Rectal smooth muscle tissue (tissue), 1 donor: ENCODE measurements around the gene UQCRC1.

Experiments used
- H3K27ac ChIP-seq: one replicate; pipeline ENCODE4 v1.7.0; 2013; ENCODE audit warnings: low read depth, low read length, inconsistent platforms
- H3K27me3 ChIP-seq: one replicate; pipeline ENCODE4 v1.7.0; 2013; ENCODE audit warnings: low read length; ENCODE audit not compliant: control insufficient read depth, insufficient read depth
- H3K36me3 ChIP-seq: one replicate; pipeline ENCODE4 v1.7.0; 2013; ENCODE audit warnings: low read length; ENCODE audit not compliant: control insufficient read depth, insufficient read depth
- H3K4me1 ChIP-seq: one replicate; pipeline ENCODE4 v1.7.0; 2013; ENCODE audit warnings: low read length; ENCODE audit not compliant: control insufficient read depth, insufficient read depth
- H3K4me3 ChIP-seq: one replicate; pipeline ENCODE4 v1.7.0; 2013; ENCODE audit warnings: low read length
- H3K9ac ChIP-seq: one replicate; pipeline ENCODE4 v1.7.0; 2013; ENCODE audit warnings: low read length

UQCRC1 gene

DNA sequence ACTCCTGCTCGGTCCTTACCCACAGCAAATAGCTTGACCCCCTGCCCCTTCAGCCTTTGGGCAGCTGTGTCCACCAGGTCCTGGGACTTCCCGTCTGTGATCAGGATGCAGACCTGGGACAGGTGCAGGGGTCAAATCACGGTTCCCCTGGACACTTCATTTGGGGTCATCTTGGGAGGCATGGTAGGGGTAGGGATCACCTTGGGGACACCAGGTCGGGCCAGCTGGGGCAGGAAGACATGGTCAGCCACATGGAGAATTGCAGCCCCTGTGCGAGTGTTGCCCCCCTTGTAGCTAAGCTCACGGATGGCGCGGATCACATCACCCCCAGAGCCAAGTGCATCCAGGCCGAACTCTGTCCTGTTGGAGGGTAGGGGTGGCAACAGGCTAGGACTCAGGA is 16.1 kb downstream of the UQCRC1 start:
- Histone ChIP-seq H3K4me3 (no peak overlapping the region), H3K4me1 (peaks cover 9% of the 10 kb centered on the region), H3K9ac (no peak overlapping the region), H3K36me3 (peaks cover 1% of the 10 kb centered on the region), H3K27ac (no peak overlapping the region), H3K27me3 (peaks cover 7% of the 10 kb centered on the region)

- H3K4me3 ChIP-seq = no peak overlapping the region
- H3K9ac ChIP-seq = no peak overlapping the region
- H3K27me3 ChIP-seq = peaks cover 7% of the 10 kb centered on the region
- H3K36me3 ChIP-seq = no peaks in the 10 kb centered on the region
- no peak overlapping the region for H3K27ac ChIP-seq
- H3K4me1 ChIP-seq = peaks cover 7% of the 10 kb centered on the region
Measured at GRCh38 chr3:48592519-48593087, 16.8 kb downstream of the UQCRC1 start.

- Histone ChIP-seq H3K4me3 (no peak overlapping the region), H3K27me3 (peaks cover 7% of the 10 kb centered on the region), H3K4me1 (peaks cover 7% of the 10 kb centered on the region), H3K9ac (no peak overlapping the region), H3K27ac (no peak overlapping the region), H3K36me3 (no peaks in the 10 kb centered on the region)
Measured at GRCh38 chr3:48591886-48592518, 17.4 kb downstream of the UQCRC1 start.

- Histone ChIP-seq H3K4me3 (no peak overlapping the region), H3K27me3 (peaks cover 7% of the 10 kb centered on the region), H3K27ac (no peak overlapping the region), H3K4me1 (peaks cover 7% of the 10 kb centered on the region), H3K36me3 (no peaks in the 10 kb centered on the region), H3K9ac (no peak overlapping the region)
Measured at GRCh38 chr3:48591436-48591835, 18.0 kb downstream of the UQCRC1 start.

DNA sequence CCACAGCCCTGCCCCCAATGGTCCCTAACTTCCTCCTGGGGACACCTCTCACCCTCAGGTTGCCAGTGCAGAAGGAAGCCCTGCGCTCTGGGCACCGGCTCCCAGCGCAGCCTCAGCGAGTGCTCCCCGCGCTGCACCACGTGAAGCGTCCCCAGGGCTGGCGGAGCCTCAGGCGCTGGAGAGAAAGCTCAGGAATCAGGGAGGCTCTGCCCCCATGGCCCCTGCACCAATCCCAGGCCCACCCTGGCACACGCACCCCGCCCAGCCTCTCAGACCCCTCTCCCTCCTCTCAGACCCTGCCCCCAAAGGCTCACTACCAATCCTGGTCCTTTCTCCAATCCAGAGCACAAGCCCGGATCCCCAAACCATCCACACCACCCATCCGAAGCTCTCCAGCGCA is 21.2 kb downstream of the UQCRC1 start:
- Histone ChIP-seq H3K4me3 (no peak overlapping the region), H3K4me1 (no peaks in the 10 kb centered on the region), H3K9ac (no peak overlapping the region), H3K36me3 (no peaks in the 10 kb centered on the region), H3K27me3 (peaks cover 3% of the 10 kb centered on the region), H3K27ac (no peak overlapping the region)

GRCh38 chr3:48587686-48588085 is 21.8 kb downstream of the UQCRC1 start:
- Histone ChIP-seq H3K4me3 (no peak overlapping the region), H3K27ac (no peak overlapping the region), H3K36me3 (no peaks in the 10 kb centered on the region), H3K27me3 (peaks cover 3% of the 10 kb centered on the region), H3K4me1 (no peaks in the 10 kb centered on the region), H3K9ac (no peak overlapping the region)

DNA sequence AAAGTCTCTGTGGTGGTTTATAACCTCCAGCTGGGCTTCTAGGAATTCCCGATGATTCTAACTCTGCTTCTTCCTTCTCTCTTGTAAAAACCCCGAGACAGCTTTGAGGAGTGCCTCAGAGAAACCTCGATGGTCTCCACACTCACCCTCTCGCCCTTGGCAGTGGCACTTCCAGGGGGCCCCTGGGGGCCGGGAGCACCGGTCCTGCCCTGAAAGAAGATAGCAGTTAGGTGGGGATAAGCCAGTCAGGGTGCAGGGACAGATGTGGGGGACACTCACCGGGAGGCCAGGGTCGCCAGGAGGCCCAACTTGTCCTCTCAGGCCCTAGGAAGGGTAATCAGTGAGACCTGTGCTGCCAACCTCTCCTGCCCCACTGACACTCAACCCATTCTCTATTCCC is 24.0 kb downstream of the UQCRC1 start:
- Histone ChIP-seq H3K36me3 (no peaks in the 10 kb centered on the region), H3K4me1 (no peaks in the 10 kb centered on the region), H3K4me3 (no peak overlapping the region), H3K27me3 (peaks cover 2% of the 10 kb centered on the region), H3K27ac (no peak overlapping the region), H3K9ac (no peak overlapping the region)

DNA sequence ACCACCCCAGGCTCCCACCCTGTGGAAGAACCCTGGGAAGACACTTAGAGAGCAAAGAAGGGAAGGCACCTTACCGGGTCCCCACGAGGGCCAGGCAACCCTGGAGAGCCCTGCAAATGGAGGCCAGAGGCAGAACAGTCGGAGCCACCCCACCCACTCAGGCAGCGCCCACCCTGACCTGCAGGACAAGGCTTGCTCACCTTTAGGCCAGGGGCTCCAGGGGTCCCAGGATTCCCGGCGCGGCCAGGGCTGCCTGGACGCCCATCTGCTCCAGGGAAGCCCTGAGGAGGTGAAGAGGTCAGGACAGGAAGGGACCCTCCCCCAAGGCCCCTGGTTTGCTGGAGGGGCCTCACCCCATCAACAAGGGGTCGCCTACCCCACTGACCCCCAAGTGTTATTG is 24.6 kb downstream of the UQCRC1 start:
- Histone ChIP-seq H3K27me3 (no peaks in the 10 kb centered on the region), H3K36me3 (no peaks in the 10 kb centered on the region), H3K4me1 (no peaks in the 10 kb centered on the region), H3K4me3 (no peak overlapping the region), H3K27ac (no peak overlapping the region), H3K9ac (no peak overlapping the region)

- H3K36me3 ChIP-seq = no peaks in the 10 kb centered on the region
Measured at GRCh38 chr3:48581621-48582481, 27.6 kb downstream of the UQCRC1 start.

DNA sequence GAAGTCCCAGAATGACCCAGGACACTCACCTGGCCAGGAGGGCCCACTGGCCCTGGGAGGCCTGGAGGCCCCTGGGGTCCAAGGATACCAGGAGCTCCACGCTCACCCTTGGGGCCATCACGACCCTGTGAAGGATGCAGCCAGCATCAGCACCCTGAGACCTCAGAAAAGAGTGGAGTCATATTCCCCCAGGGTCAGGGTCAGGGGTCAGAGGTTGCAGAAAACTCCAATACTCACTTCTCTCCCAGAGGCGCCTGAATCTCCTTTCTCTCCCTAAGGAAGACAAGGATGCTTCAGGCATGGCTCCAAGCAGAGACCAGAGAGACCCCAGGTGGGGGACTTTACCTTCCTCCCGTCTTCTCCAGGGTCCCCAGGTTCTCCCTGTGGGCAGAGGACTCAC is 32.8 kb downstream of the UQCRC1 start:
- Histone ChIP-seq H3K4me3 (no peak overlapping the region), H3K27me3 (no peaks in the 10 kb centered on the region), H3K36me3 (no peaks in the 10 kb centered on the region), H3K9ac (no peak overlapping the region), H3K4me1 (no peaks in the 10 kb centered on the region), H3K27ac (no peak overlapping the region)

More at GRCh38 chr3:48581621-48582481, 27.6 kb downstream of the UQCRC1 start:
- Histone ChIP-seq H3K27me3 (no peaks in the 10 kb centered on the region), H3K4me3 (no peak overlapping the region), H3K27ac (no peak overlapping the region), H3K4me1 (no peaks in the 10 kb centered on the region), H3K9ac (no peak overlapping the region)

DNA sequence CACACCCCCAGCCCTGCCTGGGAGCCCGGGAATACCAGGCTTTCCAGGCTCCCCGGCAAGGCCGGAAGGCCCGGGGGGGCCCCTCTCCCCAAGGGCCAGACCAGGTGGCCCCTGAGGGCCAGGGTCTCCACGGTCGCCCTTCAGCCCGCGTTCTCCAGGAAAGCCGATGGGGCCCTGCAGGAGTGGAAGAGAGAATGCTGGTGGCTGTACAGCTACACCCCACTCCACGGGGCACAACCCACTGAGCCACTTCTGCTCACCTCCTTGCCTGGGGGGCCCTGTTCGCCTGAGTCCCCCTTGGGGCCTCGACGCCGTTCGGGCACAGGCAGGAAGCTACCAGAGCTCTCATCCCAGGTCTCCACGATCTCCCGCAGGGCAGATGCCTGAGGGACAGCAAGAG is 34.1 kb downstream of the UQCRC1 start:
- Histone ChIP-seq H3K27ac (no peak overlapping the region), H3K9ac (no peak overlapping the region), H3K27me3 (no peaks in the 10 kb centered on the region), H3K4me3 (no peak overlapping the region), H3K36me3 (no peaks in the 10 kb centered on the region), H3K4me1 (no peaks in the 10 kb centered on the region)

- H3K27ac ChIP-seq = no peak overlapping the region
- H3K27me3 ChIP-seq = no peaks in the 10 kb centered on the region
- H3K4me1 ChIP-seq = no peaks in the 10 kb centered on the region
- H3K36me3 ChIP-seq = no peaks in the 10 kb centered on the region
- H3K4me3 ChIP-seq = no peak overlapping the region
- H3K9ac ChIP-seq = no peak overlapping the region
Measured at GRCh38 chr3:48573973-48574585, 35.4 kb downstream of the UQCRC1 start.
